Gastrocnemius medialis (tissue), 4 donors: ENCODE measurements around the gene NTPCR.

Experiments
- CTCF ChIP-seq, 5 experiments: fragments of 450-650 bp in 3 of 5; fragments of 200-600 bp in 2 of 5; sonication (generic) in 2 of 5; IDR thresholded peaks in 4 of 5; conservative IDR thresholded peaks in 1 of 5; 1 replicate in 4 of 5; 2 replicates in 1 of 5; pipeline ENCODE4 v1.5.1; 2016 to 2019; ENCODE audit warnings: antibody characterized with exemption in 5 of 5, mild to moderate bottlenecking in 3 of 5, moderate library complexity in 3 of 5
- POLR2A ChIP-seq, 2 donors: fragments of 450-650 bp; IDR thresholded peaks; one replicate each; pipeline ENCODE4 v1.6.1; 2017; ENCODE audit warnings: antibody characterized with exemption in 2 of 2, mild to moderate bottlenecking in 2 of 2, moderate library complexity in 2 of 2

DNA sequence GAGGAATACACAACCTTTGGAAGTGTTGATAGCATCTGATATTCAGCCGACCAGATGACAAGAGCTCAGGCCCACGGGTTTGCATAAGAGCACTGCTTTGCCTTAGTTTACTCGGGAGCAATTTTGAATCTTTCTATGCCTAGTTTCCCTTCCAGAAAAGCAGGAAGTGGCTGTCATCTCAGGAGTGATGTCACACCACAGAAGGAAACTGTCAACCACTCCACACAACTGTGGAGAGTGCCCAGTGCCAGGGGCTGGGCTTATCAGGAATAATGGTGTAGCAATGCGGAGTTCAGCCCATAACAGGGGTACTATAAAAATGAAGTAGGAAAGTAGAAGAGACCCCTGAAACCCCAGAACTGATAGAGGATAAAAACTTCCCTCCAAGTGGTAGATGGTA is 28.4 kb downstream of the NTPCR start:
- TF ChIP-seq CTCF (IDR thresholded peaks at IDR 0.05 in 4 of 5, conservative IDR thresholded peaks at IDR 0.05 in 1 of 5) (no peak), POLR2A (IDR thresholded peaks at IDR 0.05) (no peak)
